T-helper 2 cell (primary cell): ENCODE data around the gene RPL21.
A peak's percentile ranks its signal among the peaks of the same experiment; 100 is the strongest.

Experiments used
- DNase-seq, 5 experiments: peaks; one replicate each; pipeline versions ENCODE4 v3.0.0 to v3.0.0-alpha.2; 2012 to 2022

Gene RPL21

DNA sequence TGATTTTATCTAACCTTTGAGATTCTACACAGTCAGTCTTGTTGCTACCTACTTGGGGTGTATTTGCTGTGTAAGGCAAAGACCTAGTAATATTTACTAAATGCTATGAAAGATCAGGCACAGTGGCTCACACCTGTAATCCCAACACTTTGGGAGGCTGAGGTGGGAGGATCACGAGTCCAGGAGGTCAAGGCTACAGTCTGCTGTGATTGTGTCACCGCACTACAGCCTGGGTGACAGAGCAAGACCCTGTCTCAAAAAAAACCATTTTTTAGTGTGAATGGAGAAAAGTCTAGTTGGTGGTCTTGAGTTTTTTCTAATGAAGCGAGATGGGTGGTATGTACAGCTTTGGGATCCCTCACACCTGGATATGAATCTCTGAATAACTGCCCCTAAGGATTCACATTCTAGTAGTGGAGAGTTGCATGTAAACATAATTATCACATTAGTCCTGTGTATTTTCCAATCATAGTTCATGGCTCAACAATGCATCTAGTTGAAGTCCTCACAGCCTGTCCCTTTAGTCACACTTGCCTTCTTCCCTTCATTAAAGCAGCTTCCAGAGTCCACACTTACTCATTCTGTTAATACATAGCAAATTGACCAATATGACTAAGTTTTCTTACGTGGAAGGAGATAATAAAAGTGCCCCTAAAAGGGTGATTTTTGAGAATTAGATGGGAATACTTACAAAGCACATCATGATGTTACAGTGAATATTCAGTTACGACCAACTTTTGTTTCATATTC lies 7.5 kb downstream of the RPL21 start:
- no peak for DNase-seq

DNA sequence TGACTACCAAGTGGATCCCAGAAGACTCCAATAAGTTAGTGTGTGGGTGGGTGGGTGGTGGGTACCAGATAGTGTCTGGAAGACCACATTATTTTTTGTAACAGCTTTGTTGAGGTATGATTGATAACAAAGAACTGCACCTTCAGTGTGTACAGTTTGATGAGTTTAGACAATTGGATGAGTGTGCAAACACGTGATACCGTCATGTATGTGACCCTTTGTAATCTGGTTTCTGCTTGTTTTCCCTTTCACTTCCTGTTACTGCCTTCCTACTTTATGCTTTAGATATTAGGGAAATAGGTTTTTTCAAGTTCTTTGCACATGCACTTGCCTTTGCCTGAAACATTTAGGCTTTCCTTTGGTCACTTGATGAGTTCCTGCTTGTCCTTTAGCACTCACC lies 8.5 kb downstream of the RPL21 start:
- peak in 1 of 5 experiments; percentile 43 for DNase-seq

DNA sequence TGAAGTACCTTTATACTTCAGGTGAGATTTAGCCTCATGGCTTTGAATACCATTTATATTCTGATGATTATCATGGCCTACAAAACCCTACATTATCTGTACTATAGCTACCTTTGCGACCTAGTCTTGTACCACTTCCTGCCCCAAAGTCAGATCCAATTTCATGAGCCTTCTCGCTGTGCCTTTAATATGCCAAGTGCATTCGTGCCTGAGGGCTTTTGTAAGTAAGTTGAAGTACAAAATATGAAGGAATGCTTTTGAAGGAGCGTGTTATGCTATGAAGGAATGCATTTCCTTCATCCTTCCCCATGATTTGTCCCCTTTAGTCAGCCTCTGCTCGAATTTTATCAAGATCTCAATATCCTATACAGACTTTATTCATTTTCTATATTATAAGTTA lies 10.0 kb downstream of the RPL21 start:
- DNase-seq = peak in 1 of 5 experiments; percentile 69

DNA sequence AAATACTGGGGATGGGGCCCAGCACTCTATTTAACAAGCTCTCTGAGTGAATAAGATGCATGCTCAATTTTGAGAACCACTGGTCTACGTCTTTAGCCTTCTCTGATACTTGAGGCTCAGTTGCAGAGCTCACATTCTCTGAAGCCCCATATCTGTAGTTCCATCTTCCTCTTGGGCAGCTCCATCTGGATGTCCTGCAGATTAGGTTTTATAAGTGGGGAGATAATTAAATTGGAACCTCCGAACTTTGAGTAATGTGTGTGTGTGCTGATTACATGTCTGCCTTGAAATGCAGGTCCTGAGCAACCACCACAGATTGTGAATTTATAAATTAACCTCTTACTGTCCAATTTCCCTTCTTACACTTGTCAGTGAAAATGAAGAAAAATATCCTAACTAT lies 12.1 kb downstream of the RPL21 start:
- no peak for DNase-seq

DNA sequence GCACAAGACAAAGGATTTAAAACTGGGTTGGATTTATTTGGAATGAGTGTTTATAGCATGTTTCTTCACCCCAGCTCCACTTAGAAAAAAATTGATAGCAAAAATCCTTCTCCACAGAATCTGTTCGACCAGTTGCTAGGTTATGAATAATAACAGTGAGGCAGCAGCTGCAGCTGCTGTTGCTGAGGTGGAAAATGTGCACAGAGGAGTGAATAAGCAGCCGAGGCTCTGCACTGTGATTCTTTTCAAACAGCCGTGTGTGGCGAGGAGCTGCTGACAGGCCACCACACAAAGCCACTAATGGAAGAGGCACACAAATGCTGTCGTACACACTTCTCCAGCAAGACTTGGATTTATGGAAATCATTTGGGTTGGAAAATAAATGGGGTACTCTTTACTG lies 12.8 kb downstream of the RPL21 start:
- DNase-seq = peak in 1 of 5 experiments; percentile 27

DNA sequence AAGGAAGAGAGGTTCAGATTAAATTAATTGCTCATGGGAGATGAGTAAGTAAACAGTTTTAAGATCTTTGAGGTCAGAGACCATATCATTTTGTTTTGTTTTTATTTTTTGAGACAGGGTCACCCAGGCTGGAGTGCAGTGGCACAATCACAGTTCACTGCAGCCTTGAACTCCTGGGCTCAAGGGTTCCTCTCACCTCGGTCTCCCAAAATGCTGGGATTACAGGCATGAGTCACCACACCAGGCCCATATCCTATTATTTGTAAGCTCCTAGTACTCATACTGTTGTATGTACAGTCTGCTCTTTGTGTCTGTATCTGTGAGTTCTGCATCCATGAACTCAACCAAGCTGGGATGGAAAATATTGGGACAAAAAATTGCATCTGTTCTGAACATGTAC lies 13.3 kb downstream of the RPL21 start:
- no peak for DNase-seq

DNA sequence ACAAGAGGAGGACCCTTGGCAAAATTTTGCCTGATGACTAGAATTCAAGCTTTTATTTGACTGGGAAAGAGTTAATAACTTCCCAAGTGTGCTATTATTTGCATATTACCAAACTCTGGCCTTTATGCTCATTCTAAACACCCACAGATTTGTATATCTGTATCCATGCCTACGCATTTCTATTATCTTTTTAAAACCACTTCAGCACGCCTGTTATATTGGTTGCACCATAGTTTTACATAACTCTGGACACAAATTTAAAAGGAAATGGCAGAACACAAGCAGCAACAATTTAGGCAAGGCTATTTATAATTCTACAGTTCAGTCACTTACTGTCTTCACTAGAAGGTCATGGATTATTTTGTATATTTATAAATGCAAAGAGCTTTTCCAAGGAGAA lies 15.6 kb downstream of the RPL21 start:
- DNase-seq = no peak

DNA sequence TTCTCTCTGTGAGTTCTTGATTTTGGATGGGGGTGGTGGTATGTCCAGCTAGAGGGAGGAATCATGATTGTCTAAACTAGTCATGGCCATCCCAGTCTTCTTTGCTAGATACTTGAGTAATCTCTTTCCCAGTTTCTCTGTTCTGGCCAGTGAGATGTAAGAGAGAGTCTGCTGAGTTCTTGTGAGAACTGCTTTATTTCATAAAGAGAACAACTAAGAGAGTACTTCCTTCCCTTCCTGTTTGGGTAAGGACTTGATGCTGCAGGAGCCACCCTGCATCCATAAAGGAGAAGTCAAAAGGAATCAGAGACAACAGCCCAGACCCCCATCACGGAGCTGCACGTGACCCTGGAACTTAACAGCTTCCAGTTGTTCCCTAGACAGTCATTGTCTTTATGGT lies 16.2 kb downstream of the RPL21 start:
- DNase-seq = no peak

DNA sequence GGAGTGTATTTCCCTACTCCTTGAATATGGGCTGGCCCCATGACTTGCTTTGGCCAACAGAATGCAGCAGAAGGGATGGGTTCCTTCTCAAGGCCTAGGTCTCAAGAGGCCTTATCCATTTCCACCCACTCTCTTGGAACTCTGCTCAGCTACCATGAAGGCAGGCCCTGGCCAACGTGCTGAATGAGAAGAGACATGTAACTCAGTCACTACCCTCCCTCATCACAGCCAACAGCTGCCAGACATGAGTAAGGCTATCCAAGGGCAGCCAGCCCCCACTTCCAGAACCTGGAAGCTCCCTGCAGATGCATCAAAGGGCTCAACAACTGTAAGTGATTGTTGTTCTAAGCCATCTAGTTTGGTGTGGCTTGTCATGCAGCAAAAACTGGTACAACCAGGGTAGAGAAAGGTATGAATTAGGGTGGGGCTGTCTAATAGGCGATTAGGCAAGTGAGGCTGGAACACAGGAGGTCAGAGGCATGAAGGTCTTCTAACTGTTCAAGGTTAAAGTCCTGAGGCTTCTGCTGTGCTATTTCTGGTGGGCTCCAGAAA lies 17.8 kb downstream of the RPL21 start:
- no peak for DNase-seq

DNA sequence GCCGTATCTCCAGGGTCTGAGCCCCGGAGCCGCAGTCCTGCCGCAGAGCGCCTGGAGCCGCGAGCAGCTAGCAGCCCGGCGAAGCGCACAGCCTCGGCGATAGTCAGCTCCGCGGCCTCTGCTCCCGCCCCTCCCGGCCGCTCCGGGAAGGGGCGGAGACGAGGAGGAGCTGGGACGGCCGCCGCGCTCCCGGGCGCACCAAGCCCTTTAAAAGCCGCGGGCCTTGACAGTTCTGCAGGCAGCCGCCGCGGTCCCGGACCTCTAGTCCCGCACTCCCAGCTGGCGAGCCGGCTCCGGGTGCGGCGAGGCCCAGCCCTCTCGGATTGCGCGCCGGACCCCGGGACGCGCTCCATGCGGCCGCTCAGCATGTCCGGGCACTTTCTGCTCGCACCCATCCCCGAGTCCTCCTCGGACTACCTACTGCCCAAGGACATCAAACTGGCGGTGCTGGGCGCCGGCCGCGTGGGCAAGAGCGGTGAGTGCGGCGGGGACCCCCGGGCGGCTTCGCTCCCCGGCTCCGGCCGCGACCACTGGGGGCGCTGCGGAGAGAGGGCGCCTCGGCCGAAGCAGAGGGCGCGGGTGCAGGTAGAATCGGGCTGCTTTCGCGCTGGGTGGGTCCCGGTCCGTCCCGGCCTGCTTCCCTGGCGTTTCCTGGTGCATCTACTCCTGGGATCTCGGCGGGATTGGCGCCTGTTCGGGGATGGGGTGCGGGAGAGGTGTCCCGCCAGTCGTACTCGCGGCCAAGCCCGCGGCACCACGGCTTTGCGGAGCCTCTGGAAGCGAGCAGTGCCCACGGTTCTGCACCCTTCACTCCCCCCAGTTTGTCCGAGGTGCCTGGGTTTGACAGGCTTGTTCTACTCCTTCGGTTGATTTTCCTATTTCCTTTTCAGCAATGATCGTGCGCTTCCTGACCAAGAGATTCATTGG lies 19.5 kb downstream of the RPL21 start, which contains the start of gene RASL11A:
Gene RASL11A (plus strand): TSS at position 237 of the 927 bp plus-strand sequence. CDS start 115 bp downstream, at position 352.
- DNase-seq = peak; percentile 54 to 73 (median 60)

DNA sequence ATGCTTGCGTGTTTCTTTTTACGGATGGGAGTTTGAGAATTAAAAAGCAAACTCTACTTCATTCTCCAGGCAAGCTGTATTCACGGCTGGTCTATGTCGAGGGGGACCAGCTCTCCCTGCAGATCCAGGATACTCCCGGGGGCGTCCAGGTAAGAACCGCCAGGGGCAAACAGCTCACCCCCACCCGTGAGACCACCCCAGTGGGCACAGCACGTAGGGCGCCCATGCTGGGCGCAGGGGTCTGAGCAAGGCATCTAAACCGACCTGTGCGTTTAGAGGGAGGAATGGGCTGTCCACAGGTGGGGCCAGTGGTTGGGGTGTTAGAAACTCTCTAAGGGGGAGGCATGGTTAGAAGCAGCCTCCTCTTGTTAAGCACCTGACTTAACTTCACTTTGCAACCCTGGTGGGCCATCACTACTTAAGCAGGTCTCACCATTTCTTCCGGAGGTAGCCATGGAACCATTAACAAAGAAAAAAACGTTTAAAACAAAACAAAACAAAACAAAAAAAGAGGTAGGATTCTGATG lies 20.3 kb downstream of the RPL21 start:
- DNase-seq = no peak

DNA sequence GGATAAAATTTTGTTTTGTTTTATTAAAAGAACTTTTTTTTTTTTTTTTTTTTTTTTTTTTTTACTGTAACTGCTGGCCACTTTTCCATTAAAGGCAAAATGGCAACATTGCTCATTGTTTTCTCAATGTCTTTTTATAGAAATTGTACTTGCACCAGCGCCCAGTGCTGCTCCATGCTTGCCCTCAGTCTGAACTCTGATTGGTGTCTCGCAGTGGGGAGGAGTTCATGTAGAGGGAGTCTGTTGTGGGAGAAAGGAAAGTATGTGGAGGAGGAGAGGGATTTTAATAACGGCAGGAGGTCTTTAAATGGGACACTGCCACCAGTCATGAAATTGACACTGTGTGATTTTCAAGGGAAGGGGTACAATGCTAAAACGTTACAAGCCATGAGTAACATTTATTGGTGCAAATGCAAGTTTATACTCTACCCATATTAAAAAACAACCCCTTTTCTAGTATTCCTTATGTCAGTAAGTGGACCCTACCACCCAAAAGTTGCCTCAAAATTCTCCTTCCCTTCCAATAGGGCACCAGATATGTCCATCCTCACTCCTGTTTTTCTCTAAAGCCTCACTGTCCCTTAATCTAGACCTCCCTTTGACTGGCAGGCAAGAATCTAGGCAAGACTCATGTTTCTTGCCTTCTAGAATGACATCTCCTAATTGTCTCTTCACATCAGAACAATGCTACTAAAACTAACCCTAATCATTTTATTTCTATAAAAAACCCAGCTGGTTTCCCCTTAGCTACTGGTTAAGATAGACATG lies 22.5 kb downstream of the RPL21 start:
- no peak for DNase-seq

DNA sequence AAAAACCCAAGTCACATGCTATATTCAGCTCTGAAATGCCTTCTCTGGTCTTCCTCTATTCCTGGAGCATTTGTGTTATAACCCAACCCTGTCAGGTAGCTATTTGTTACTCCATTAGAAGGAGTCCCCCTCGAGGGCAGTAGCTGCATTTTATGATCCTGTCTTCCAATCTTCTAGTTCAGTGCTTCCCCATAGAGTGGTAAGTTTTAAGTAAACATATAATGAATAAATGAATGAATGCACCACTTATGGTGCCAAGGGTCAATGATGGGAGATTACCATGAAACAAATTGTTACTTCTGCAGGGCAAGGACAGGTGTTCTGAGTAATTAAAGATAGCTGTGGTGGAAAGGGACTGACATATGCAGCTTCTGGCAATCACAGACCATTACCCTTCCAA lies 23.3 kb downstream of the RPL21 start:
- DNase-seq = no peak

DNA sequence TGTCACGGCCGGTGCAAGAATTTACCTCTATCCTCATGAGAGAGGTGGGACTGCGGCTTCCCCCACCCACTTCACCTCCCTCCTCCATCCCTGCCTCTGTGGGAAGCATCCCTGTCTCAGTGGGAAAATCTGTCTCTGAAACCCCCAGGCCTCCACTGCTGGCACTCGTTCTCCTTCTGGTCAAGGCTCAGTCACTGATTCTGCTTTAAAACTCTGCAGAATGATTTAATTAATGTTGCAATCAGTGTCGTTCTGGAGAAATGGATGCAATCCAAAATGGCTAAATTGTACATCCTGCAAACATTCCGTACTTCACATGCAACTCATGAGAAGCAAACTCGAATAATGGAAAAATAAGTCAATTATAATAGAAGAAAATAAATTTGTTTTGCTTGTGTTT lies 24.8 kb downstream of the RPL21 start:
- DNase-seq = no peak

DNA sequence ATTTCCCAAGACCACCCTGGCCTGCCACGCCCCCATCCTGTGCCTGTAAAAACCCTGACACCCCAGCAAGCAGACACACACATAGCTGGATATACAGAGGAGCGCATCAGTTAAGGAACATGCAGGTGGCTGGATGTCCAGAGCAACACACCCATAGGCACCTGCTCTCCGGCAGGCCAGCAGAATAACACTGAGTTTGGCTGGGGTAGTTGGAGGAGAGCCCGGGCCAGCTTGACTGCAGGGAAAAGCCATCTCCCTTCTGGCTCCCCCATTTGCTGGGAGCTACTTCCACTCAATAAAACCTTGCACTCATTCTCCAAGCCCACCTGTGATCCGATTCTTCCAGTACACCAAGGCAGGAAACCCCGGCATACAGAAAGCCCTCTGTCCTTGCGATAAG lies 28.1 kb downstream of the RPL21 start:
- no peak for DNase-seq

DNA sequence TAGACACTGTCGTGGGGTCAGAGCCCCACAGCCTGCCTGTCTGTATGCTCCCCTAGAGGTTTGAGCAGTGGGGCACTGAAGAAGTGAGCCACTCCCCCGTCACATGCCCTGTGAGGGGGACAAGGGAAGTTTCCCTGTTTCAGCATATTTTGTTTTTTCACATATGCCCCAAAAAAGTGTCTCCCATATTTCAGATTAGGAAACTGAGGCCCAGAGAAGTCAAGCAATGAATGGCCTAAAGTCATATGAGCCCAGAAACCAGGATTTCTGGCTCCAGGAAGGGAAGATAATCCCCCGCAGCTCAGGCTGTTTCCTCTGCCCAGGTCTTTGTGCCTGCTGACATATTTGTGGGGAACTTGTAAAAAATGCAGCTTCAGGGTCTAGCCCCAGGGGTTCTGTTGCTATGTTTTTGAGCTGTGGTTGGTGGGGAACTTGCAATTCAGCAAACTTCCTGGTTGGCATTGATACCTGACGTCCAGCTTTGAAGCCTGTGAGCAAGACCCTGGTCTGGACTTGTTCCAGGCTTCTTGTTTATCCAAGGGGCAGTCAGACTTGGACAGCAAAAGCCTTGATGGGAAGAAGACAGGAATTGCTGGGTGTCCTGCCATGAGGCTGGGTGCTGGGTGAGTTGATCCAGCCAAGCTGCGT lies 28.8 kb downstream of the RPL21 start:
- DNase-seq = no peak

DNA sequence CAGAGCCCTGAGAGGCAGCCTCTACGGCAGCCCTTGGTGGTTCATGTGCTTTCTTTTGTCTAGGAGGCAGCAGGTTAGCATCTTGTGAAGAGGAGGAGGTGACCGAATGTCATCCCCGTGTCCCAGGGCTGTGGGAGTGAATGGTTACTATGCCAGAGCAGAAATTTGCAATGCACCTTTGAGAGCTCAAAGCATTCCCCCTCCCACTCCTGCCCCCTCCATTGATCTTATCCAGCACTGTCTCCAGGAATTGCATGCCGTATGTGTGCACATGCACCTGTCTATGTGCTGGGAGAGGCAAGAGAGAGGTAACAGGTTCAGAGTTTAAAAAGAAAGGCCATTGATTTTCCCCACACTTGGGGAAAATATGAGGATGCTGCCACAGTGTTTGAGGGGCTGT lies 29.5 kb downstream of the RPL21 start:
- no peak for DNase-seq

DNA sequence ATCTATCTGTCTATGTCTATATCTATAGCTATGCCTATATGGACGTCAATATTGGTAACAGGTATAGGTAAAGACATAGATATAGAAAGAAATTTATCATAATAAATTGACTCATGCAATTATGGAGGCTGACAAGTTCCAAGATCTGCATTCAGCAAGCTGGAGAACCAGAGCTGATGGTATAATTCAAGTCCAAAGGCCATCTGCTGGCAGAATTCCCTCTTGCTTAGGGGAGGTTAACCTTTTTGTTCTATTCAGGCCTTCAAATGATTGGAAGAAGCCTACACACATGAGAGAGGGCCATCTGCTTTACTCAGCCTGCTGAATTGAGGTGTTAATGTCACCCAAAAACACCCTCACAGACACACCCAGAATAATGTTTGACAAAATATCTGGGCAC lies 30.1 kb downstream of the RPL21 start:
- no peak for DNase-seq

DNA sequence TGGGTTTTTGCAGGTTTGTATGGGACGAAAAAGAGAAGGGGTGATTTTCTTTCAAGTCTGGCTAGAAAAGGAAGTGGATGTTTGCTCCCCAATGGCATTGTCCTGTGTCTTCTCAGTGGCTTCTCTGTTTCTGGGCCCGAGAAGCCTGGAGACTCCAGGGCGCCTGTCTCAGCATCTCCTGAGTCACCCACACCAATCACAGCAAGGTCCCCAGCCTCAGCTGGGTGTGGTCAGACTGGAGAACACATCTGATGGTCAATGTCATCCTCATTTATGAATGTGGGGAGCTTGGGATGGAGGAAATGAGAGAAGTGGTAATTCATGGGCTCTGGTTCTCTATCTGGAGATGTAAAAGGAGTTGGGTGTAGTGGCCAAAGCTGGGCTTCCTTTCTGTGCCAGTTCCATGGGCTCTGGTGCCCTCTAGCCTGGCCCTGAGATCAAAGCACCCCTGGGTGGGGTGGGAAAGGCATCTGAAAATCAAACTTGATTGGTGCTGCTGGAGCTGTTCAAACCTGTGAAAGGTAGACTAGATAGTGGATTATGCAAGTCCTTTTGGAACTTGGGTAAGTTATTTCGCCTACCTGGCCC lies 32.6 kb downstream of the RPL21 start:
- DNase-seq = peak in 1 of 5 experiments; percentile 33

DNA sequence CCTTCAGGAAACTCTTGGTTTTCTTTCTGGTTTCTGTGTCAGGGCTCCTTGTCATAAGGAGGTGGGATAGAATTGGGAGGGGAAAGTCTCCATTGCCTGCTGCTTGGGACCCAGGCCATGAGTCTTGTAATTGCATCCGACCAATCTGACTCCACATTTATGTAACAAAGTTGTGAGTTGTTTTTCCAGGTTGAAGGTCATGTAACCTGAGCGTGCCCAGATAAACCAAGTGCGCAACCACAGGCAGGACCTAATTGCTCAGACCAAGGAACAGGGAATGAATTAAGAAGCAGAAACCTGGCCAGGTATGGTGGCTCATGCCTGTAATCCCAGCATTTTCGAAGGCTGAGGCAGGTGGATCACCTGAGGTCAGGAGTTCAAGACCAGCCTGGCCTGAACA lies 37.0 kb downstream of the RPL21 start:
- DNase-seq = no peak

DNA sequence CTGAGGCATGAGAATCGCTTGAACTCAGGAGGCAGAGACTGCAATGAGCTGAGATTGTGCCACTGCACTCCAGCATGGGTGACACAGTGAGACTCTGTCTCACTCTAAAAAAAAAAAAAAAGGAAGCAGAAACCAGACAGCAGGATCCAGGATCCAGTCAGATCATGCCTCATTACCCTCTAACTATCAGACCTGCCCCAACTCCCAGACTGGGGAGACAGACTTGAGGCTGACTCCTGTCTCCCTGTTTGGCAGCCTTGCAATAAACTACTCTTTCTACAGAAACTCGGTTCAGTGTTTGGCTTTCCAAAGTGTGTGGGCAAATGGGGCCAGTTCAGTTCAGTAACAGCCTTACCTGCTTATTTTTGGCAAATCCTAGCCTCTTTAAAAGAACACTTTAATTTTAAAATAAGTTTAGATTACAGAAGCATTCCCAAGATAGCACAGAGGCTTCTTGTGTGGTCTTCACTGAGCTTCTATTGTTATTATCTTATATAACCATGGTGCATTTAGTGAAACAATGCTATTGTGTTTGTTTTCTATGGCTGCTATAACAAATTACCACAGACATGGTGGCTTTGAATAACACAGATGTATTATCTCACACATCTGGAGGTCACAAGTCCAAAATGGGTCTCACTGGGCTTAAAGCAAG lies 37.8 kb downstream of the RPL21 start:
- DNase-seq = no peak
